Uterus (tissue), 2 donors: ENCODE results near the gene WDFY4.

ENCODE experiments used
- CTCF ChIP-seq, 4 experiments: fragments of 200-600 bp in 2 of 4; fragments of 450-650 bp in 2 of 4; sonication (generic) in 2 of 4; IDR thresholded peaks; one replicate each; pipeline ENCODE4 v1.5.1; 2016 to 2019; ENCODE audit warnings: antibody characterized with exemption in 4 of 4, mild to moderate bottlenecking in 2 of 4, moderate library complexity in 1 of 4
- POLR2A ChIP-seq, 2 donors: fragments of 450-650 bp; IDR thresholded peaks; one replicate each; pipeline ENCODE4 v1.6.1; 2016; ENCODE audit warnings: antibody characterized with exemption in 2 of 2, mild to moderate bottlenecking in 1 of 2, moderate library complexity in 1 of 2

DNA sequence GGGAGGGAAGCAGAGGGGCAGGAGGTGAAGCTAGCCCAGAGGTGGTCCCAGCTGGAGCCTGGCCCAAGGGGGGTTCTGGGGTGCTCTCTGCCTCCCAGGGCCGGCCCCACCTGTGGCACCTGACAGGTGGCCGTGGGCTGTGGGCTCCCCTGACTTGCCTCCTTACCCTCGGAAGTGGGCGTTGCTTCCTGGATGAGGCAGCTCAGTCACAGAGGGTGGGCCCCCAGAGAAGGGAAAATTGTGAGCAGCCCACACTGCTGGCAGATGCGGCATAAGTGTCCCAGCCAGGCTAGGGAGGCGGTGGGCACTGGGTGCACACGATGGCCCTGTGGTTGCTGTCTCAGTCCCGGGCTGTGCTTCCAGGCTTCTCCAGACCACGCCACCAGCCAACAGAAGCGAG lies 136.0 kb downstream of the WDFY4 start:
- TF ChIP-seq CTCF (IDR thresholded peaks at IDR 0.05) (no peak), POLR2A (IDR thresholded peaks at IDR 0.05) (no peak)
